GM19467 (cell line): ENCODE measurements around the gene PAPPA.

ENCODE experiments used
- ATAC-seq: cut with Tn5 transposase; IDR thresholded peaks from one replicate; pipeline ENCODE4 v1.9.1; 2021; ENCODE audit warnings: mild to moderate bottlenecking, moderate library complexity; ENCODE audit not compliant: unreplicated experiment

PAPPA gene

DNA sequence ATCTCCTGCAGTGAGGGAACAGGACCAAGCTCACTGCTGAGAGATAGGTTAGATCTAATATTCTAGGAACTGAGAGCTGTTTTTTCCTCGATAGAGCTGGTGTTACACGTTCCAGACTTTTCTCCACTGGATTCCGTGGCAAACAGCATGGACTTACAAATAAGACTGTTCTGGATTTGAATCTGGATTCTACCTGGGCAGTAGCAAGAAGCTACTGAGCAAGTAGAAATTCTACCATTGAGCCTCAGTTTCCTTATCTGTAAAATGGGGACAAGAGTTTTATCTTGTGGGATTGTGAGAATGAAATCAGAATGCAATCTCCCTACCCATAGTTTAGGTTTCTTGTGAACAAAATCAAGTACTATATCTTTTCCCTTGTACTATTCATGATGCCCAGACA is 294.8 kb downstream of the PAPPA start:
- ATAC-seq: no peak

DNA sequence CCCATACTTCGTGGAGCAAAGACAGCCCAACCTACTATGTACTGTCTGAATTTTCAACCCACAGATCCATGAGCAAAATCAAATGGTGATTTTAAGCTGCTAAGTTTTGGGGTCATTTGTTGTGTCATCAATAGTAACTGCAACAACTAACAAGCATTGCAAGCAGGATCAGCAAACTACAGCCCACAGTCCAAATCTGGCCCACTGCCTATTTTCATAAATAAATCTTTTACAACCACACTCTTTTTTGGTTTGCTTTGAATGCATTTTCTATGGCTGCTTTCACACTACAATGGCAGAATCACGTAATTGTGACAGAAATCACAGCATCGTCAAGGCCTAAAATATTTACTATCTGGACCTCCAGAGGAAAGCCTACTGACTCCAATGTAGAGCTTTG is 296.4 kb downstream of the PAPPA start:
- ATAC-seq: no peak

DNA sequence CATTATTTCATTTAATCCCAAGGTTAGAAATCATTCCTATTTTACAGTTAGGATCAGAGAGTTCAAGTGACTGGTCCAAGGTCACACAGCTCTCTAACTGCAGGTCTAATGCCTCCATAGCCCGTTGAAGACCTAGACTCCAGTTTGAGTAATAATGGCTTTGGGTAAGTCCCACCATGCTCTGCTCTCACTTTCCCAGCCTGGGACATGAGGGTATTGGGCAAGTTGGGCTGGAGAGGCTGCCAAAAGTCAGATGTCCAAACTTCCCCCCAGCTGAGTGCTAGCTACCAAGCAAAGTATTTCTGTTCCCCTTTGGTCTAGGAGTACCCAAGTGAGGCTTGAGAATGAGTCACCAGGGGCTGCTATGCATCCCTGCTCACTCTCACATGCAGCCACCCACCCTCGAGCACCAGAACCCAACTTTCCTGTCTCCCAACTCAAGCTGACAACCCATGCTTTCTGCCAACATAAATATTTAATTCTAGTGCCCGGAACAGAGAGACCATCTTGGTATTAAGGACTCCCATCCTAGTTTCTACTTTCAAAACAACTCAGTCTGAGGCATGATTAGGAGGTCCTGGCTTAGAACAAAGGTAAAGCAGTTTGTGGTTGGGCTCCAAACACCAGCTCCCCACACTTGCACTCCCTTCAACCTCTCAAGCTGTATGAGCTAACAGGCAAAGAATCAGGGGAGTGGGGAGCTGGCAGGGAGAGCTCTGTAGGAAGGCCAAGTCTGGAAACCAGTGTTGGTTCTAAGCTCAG is 297.0 kb downstream of the PAPPA start:
- peak; percentile 49 for ATAC-seq

DNA sequence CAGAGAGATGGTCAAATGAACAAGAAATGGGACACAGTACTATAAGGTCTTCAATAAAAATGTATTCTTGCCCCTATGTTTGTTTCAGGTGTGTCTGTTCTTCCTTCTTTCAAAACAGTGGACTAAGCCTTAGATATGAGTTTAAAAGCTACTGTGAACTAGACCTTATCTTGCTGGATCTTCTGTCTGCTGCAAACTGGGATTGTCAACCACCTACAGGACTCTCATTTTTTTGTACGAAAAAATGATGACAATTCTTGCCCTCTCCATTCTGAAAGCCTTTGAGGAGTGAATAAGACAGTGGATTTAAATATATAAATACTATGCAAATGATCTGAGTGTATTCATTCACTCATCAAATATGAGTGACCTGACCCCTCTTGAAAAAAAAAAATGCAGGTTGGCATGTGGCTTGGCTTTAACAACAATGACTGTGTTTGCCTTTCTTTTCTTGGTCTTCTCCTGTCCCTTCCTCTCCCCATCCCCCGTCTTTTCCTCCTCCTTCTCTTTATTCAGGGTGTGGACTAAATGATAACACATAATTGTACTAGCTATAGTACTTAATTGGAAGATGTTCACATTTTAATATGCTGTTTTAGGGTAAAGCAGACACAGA is 298.0 kb downstream of the PAPPA start:
- no peak for ATAC-seq
